ENCODE measurements around the gene RNPEP.

RNPEP gene

DNA sequence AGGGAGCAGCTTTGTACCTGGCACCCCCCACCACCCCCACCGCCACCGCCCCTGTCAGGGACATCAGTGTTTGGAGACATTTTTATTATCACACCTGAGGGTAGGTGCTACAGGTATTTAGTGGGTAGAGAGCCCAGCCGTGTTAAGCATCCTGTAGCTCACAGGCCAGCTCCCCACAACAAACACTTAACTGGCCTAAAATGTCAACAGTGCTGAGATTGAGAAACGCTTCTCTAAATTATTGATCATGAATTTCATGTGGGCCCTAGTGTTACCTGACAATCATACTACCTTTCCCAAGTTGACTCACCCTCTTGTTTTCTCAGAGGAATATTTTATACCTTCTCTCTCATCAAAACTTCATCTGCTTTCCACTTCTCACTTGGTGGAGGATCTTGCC lies 49.3 kb downstream of the RNPEP start:
- TF ChIP-seq CTCF (IDR thresholded peaks at IDR 0.05; ENCODE audit: low read depth, low read length), result no peak
- H3K4me3 ChIP-seq (ENCODE audit: low read depth, low read length), result no peak overlapping the region

DNA sequence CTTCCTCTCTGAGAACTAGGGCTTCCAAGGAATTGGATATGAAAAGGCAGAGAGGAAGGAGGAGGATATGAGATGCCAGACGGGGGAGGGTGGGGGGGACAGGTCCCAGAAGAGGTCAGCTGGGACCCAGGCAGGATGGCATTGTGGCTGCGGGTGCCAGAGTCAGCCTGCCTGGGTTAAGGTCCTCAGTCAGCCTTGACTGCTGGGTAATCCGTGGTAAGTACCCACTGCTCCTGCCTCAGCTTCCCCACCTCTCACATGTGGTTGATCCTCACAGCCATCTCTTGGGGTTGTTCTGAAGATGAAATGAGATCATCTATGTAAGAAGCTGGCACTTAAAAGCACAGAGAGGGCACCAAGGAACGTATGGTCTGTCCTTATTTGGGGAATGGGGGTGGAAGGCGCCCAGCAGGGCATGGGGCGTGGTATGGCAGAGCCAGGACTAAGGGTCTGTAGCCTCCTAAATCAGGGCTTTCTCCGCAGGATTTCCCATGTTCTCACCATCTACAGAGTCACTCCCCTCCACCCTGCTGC lies 51.8 kb downstream of the RNPEP start:
- H3K4me3 ChIP-seq (ENCODE audit: low read depth, low read length), result no peak overlapping the region
- TF ChIP-seq CTCF (IDR thresholded peaks at IDR 0.05; ENCODE audit: low read depth, low read length), result no peak

DNA sequence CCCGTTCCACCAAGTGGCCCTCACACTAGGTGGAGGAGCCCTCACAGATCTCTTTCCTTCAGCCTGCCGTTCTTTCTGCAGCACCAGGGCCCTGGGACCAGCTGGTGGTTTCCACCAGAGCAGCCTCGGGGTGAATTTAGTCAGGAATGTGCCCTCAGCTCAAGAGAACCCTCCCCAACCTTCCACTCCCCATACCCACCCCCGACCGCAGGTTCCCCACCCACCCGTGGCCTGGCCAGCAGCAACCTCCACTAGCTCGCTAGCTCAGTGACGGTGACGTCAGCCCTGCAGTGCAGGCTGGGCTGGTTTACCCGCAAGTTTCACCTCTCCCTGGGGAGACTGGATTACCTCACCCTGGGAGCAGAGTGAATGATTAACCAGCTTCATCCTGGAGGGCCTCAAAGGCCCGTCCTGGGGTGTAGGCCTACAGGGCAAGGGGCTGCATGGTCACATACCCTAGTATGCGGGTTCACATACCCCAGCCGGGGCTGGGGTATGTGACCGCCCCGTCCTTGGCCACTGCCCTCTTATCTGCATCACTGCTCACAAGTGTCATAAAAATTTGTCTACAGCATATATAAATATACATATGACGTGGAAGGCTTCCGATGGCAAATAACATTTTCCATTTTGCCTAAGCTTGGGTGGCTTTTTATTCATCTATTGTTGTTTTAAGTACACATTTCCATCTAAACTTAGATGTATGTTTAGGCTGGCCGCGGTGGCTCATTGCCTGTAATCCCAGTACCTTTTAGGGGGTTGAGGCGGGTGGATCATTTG lies 52.4 kb downstream of the RNPEP start:
- H3K4me3 ChIP-seq (ENCODE audit: low read depth, low read length), result no peak overlapping the region
- no peak for TF ChIP-seq CTCF (IDR thresholded peaks at IDR 0.05; ENCODE audit: low read depth, low read length)

DNA sequence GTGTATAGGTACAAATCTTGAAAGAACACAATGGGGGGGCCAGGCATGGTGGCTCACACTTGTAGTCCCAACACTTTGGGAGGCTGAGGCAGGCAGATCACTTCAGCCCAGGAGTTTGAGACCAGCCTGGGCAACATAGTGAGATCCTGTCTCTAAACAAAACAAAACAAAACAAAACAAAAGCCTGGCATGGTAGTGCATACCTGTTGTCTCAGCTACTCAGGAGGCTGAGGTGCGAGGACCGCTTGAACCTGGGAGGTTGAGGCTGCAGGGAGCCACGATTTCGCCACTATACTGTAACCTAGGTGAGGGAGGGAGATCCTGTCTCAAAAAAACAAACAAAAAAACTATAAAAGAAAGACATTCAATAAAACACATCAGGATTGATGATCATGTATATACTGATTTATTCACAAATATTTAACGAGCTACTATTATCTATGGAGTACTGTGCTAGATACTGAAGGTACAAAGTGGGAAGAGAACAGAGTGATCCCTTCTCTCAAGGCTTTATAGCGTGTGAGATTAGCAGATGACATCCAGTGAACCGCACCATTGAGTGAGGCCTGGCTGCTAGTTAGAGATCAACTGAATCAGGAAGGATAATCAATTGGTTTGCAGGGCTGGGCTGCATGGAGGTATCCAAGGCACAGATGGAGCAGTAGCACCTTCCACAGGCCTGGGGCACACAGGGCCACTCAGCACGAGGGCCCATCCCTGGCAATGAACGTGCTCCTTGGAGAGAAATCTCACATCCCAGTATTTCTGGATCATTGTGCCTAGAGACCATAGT lies 54.3 kb downstream of the RNPEP start:
- no peak overlapping the region for H3K4me3 ChIP-seq (ENCODE audit: low read depth, low read length)

DNA sequence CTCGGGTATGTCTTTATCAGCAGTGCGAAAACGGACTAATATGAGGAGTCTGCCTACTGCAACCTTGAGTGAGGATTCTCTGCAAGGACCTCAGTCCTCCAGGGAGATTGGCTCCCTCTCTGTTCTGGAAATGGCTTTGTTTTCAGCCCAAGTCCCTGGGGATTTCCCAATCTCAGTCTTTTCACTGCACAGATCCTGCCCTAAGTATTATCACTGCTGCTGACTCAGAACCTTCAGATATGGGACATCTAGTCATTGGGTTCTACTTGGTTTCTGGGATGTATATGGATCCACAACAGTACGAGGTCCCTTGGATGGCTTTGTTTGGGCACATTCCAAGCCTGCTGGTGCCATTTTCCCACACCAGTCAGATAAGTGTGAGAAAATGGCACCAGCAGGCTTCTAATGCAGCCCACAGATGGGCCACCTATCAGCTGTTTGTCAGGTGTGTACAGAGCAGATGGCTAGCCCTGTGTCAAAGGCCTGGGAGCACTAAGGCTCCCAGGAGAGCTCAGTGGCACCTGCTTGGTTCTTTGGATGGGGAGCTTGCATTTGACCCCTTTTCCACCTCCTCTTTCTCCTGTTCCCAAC lies 55.4 kb downstream of the RNPEP start:
- H3K4me3 ChIP-seq (ENCODE audit: low read depth, low read length), result no peak overlapping the region

More for the DNA sequence above, 54.3 kb downstream of the RNPEP start:
- TF ChIP-seq CTCF (IDR thresholded peaks at IDR 0.05; ENCODE audit: low read depth, low read length), result no peak

GRCh38 chr1:202038688-202039346 lies 56.4 kb downstream of the RNPEP start:
- no peak overlapping the region for H3K4me3 ChIP-seq (ENCODE audit: low read depth, low read length)
- TF ChIP-seq CTCF (IDR thresholded peaks at IDR 0.05; ENCODE audit: low read depth, low read length), result no peak

More for the DNA sequence above, 55.4 kb downstream of the RNPEP start:
- no peak for TF ChIP-seq CTCF (IDR thresholded peaks at IDR 0.05; ENCODE audit: low read depth, low read length)

Measured in WI38 (cell line).